OCI-LY1 (cell line): ENCODE data around the gene LCE6A.

Experiments
- EZH2 ChIP-seq: fragments of 200-600 bp; sonication (generic), shearing (Covaris generic); IDR thresholded peaks from 2 replicates; pipeline ENCODE4 v1.8.0; 2017; ENCODE audit warnings: borderline replicate concordance, mixed run types, mild to moderate bottlenecking, antibody characterized with exemption, low read length, moderate library complexity, mixed read lengths
- TF ChIP-seq, protein P1 (sequence below): fragments of 200-600 bp; sonication (generic), shearing (Covaris generic); IDR thresholded peaks from 2 replicates; pipeline ENCODE4 v1.5.1; 2017; ENCODE audit warnings: mild to moderate bottlenecking, antibody characterized with exemption, low read length, moderate library complexity, mixed read lengths

DNA sequence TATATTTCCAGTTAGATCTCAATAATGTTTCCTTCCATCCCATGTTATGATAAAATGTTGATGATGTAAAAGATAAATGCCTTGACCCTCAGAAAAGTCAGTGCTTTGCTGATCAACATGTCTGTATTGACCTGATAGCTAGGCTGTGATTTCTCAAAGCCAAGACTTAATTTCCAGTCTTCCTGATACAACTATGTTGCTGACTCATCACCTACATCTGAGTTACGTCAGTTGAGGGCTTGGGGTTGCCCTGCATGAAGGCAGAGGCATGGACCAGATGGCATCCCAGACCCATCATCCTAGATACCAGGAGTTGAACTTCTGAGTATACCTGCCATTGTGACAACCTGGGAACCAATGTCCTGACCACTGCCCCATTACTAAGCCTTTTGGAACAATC is 41.3 kb upstream of the LCE6A start:
- TF ChIP-seq, protein P1, sequence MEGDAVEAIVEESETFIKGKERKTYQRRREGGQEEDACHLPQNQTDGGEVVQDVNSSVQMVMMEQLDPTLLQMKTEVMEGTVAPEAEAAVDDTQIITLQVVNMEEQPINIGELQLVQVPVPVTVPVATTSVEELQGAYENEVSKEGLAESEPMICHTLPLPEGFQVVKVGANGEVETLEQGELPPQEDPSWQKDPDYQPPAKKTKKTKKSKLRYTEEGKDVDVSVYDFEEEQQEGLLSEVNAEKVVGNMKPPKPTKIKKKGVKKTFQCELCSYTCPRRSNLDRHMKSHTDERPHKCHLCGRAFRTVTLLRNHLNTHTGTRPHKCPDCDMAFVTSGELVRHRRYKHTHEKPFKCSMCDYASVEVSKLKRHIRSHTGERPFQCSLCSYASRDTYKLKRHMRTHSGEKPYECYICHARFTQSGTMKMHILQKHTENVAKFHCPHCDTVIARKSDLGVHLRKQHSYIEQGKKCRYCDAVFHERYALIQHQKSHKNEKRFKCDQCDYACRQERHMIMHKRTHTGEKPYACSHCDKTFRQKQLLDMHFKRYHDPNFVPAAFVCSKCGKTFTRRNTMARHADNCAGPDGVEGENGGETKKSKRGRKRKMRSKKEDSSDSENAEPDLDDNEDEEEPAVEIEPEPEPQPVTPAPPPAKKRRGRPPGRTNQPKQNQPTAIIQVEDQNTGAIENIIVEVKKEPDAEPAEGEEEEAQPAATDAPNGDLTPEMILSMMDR, result no peak
- TF ChIP-seq EZH2, result no peak
